OCI-LY3 (cell line): ENCODE results near the gene GRAMD1B.

Experiments used
- CTCF ChIP-seq: fragments of 200-600, 300-600 bp; sonication (generic); IDR thresholded peaks from 2 replicates; pipeline ENCODE4 v1.5.1; 2014; ENCODE audit warnings: antibody characterized with exemption, low read length, low read depth
- EZH2phosphoT487 ChIP-seq: fragments of 200-600 bp; shearing (Covaris generic); IDR thresholded peaks from 2 replicates; pipeline ENCODE4 v1.6.1; 2018; ENCODE audit warnings: antibody characterized with exemption, mixed run types, low read depth

DNA sequence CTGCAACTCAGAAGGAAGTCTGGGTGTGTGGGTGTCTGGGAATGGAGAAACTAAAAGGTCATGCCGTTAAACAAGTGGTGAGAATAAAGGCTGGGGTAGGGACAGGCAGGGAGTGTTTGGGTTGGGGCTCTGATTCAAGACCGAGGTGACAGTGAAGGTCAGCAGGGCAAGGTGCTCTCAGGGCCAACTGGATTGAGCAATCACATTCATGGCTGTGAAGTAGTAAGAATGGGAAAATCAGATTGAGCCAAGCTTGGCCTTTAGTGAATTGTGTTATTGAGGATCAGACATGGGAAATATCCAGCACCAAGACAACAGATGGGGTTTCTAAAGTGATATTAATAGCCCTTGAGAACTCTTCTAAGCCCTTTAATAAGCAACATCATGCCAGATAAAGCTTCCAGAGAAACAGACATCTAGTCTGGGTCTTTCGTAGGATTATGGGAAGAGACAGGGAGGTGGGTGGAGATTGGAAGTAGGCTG, 200.1 kb downstream of the GRAMD1B start:
- TF ChIP-seq CTCF (no peak), EZH2phosphoT487 (no peak)
